ENCODE results near the gene SEMA4C.

SEMA4C gene

GRCh38 chr2:96869822-96870625, at the start of gene SEMA4C:
TSS of gene SEMA4C (minus strand) at chr2:96870080. CDS start at chr2:96867886, 2,194 bp downstream.
- peak; percentile 83 for DNase-seq

- no peak for DNase-seq
These were observed 49.1 kb upstream of the SEMA4C start for GRCh38 chr2:96918754-96919550.

GRCh38 chr2:96918092-96918753, 48.3 kb upstream of the SEMA4C start:
- DNase-seq, result no peak

GRCh38 chr2:96916646-96917543, 47.0 kb upstream of the SEMA4C start:
- DNase-seq, result no peak

GRCh38 chr2:96916156-96916630, 46.3 kb upstream of the SEMA4C start:
- DNase-seq, result no peak

- DNase-seq, result no peak
These were observed 44.5 kb upstream of the SEMA4C start for GRCh38 chr2:96914332-96914731.

- peak; percentile 72 for DNase-seq
These were observed 43.7 kb upstream of the SEMA4C start for GRCh38 chr2:96913398-96914202.

- DNase-seq, result no peak
These were observed 43.2 kb upstream of the SEMA4C start for GRCh38 chr2:96913117-96913397.

GRCh38 chr2:96912346-96913116, 42.7 kb upstream of the SEMA4C start:
- no peak for DNase-seq

- no peak for DNase-seq
These were observed 39.7 kb upstream of the SEMA4C start for GRCh38 chr2:96909611-96910021.

GRCh38 chr2:96907115-96908041, 37.5 kb upstream of the SEMA4C start:
- no peak for DNase-seq

- no peak for DNase-seq
These were observed 36.8 kb upstream of the SEMA4C start for GRCh38 chr2:96906729-96907114.

GRCh38 chr2:96903815-96904214, 33.9 kb upstream of the SEMA4C start:
- no peak for DNase-seq

- no peak for DNase-seq
These were observed 33.4 kb upstream of the SEMA4C start for GRCh38 chr2:96903318-96903717.

GRCh38 chr2:96900237-96900636, 30.4 kb upstream of the SEMA4C start:
- DNase-seq, result no peak

- no peak for DNase-seq
These were observed 29.5 kb upstream of the SEMA4C start for GRCh38 chr2:96899413-96899741.

GRCh38 chr2:96898641-96899412, 28.9 kb upstream of the SEMA4C start:
- DNase-seq, result no peak

- no peak for DNase-seq
These were observed 28.2 kb upstream of the SEMA4C start for GRCh38 chr2:96898135-96898505.

- DNase-seq, result no peak
These were observed 27.7 kb upstream of the SEMA4C start for GRCh38 chr2:96897491-96898134.

Measured in activated CD8-positive, alpha-beta memory T cell treated with anti-CD3 and anti-CD28 coated beads for 24 hours (primary cell).